HG02870 (cell line): ENCODE results near the gene ANXA5.

ENCODE experiments used
- ATAC-seq: cut with Tn5 transposase; IDR thresholded peaks from one replicate; pipeline ENCODE4 v1.9.1; 2021; ENCODE audit warnings: mild to moderate bottlenecking, moderate library complexity; ENCODE audit not compliant: unreplicated experiment

The ANXA5 gene

GRCh38 chr4:121650741-121651140 is 46.0 kb downstream of the ANXA5 start:
- ATAC-seq, result no peak

DNA sequence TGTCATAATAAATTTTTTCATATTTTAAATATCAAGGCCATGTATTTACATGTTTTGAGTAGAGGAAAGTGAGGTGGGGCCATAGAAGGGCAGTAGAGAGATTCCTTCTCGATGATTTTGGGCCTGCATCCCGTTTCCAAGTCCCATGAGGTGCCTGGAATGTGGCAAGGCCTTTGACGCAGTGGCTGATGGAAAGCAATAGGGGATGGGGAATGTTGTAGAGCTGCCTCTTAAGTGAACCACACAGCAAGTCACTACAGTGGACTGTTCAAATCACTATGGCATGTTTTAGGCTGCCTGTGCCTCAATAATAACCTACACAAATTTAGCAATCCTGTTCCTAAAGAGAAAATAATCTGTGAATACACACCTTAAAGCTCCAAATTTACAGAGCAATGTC is 48.3 kb downstream of the ANXA5 start:
- ATAC-seq, result no peak

- no peak for ATAC-seq
Observed at GRCh38 chr4:121642876-121643585, 53.7 kb downstream of the ANXA5 start.

- no peak for ATAC-seq
Observed at GRCh38 chr4:121642292-121642691, 54.5 kb downstream of the ANXA5 start.

DNA sequence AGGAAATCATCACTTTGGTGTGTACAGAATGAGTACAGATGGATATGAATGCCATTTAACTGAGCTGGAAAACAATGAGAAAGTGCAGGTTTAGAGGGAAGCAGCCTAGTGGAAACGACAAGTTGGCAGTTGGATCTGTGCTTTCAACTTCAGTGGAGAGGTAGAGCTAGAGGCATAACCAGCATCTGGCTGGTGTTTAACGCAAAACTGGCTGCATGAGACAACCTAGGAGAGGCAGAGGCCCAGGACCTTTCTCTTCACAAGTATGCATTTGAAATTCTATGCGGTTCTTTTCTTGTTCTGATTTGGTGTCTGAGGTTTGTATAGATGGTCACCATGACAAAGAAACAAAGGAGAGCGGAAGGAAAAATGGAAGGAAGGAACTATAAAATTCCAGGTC is 63.1 kb downstream of the ANXA5 start:
- ATAC-seq, result no peak

DNA sequence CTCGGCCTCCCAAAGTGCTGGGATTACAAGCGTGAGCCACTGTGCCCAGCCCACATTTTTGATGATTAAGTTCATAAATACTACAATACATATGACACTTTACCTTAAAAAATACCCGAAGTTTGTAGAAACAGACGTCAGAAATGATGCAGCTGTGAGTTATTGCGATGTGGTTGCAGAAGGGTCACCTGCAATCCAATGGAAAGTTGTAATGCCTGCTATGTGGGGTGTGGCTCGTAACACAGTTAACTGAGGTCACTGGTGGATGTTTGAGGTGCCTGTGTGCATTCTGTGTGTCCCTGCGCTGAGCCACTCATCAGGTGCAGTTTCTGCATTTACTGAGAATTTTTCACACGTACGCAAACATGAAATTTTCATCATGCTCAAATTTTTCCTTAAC is 64.1 kb downstream of the ANXA5 start:
- no peak for ATAC-seq
